Neuronal stem cell (in vitro differentiated cells): ENCODE results near the gene NT5C3A.

Source experiments
- DNase-seq: peaks from one replicate; pipeline ENCODE4 v3.0.0-alpha.2; 2013; ENCODE audit warnings: low spot score
- H2AFZ ChIP-seq: one replicate; pipeline ENCODE4 v1.6.1; 2013; ENCODE audit warnings: mild to moderate bottlenecking, low read length, inconsistent platforms
- H2AK5ac ChIP-seq: 2 replicates; pipeline ENCODE4 v1.6.1; 2013; ENCODE audit warnings: low read depth, mild to moderate bottlenecking, inconsistent platforms, low read length, moderate library complexity, mixed read lengths
- H2BK120ac ChIP-seq: 2 replicates; pipeline ENCODE4 v1.6.1; 2013; ENCODE audit warnings: low read depth, mild to moderate bottlenecking, inconsistent platforms, low read length, moderate library complexity, mixed read lengths
- H2BK12ac ChIP-seq: one replicate; pipeline ENCODE4 v1.6.1; 2013; ENCODE audit warnings: low read length, inconsistent platforms
- H2BK15ac ChIP-seq: 2 replicates; pipeline ENCODE4 v1.6.1; 2013; ENCODE audit warnings: mild to moderate bottlenecking, low read length, inconsistent platforms, mixed read lengths
- H2BK5ac ChIP-seq: one replicate; pipeline ENCODE4 v1.6.1; 2013; ENCODE audit warnings: inconsistent platforms, mild to moderate bottlenecking, low read length, moderate library complexity
- H3K14ac ChIP-seq: one replicate; pipeline ENCODE4 v1.6.1; 2013; ENCODE audit warnings: low read length, inconsistent platforms
- H3K18ac ChIP-seq: 2 replicates; pipeline ENCODE4 v1.6.1; 2013; ENCODE audit warnings: low read length, inconsistent platforms
- H3K23ac ChIP-seq: 2 replicates; pipeline ENCODE4 v1.6.1; 2013; ENCODE audit warnings: low read depth, mild to moderate bottlenecking, mixed read lengths, low read length, inconsistent platforms; ENCODE audit not compliant: poor library complexity
- H3K27ac ChIP-seq: replicated peaks from 3 replicates; pipeline ENCODE4 v1.5.1; 2013; ENCODE audit warnings: low read length, inconsistent platforms
- H3K27me3 ChIP-seq, 3 experiments: 2 replicates each; pipeline ENCODE4 v1.6.1; 2013; ENCODE audit warnings: low read length in 3 of 3, mild to moderate bottlenecking in 2 of 3, inconsistent platforms in 1 of 3, low read depth in 1 of 3, mixed read lengths in 1 of 3, moderate library complexity in 1 of 3; ENCODE audit not compliant: control insufficient read depth in 3 of 3, insufficient read depth in 3 of 3
- H3K36me3 ChIP-seq, 2 donors: replicated peaks in 1 of 2; 2 replicates each; pipeline ENCODE4 v1.6.1; 2013; ENCODE audit warnings: low read length in 2 of 2; ENCODE audit not compliant: control insufficient read depth in 2 of 2, insufficient read depth in 2 of 2
- H3K4ac ChIP-seq: 2 replicates; pipeline ENCODE4 v1.6.1; 2013; ENCODE audit warnings: inconsistent platforms, mild to moderate bottlenecking, low read length, moderate library complexity
- H3K4me1 ChIP-seq, 2 donors: 1 replicate in 1 of 2; 2 replicates in 1 of 2; pipeline ENCODE4 v1.6.1; 2013; ENCODE audit warnings: low read length in 2 of 2, low read depth in 1 of 2; ENCODE audit not compliant: control insufficient read depth in 2 of 2, insufficient read depth in 1 of 2
- H3K4me2 ChIP-seq: one replicate; pipeline ENCODE4 v1.6.1; 2013; ENCODE audit warnings: mild to moderate bottlenecking, low read length, inconsistent platforms; ENCODE audit not compliant: insufficient read depth, poor library complexity, severe bottlenecking
- H3K4me3 ChIP-seq, 2 donors: 2 replicates each; pipeline ENCODE4 v1.5.1; 2013; ENCODE audit warnings: low read length in 2 of 2, mild to moderate bottlenecking in 2 of 2, inconsistent platforms in 1 of 2, moderate library complexity in 1 of 2
- H3K79me1 ChIP-seq: one replicate; pipeline ENCODE4 v1.6.1; 2013; ENCODE audit warnings: low read depth, mild to moderate bottlenecking, inconsistent platforms, low read length, moderate library complexity
- H3K9ac ChIP-seq: one replicate; pipeline ENCODE4 v1.6.1; 2013; ENCODE audit warnings: mild to moderate bottlenecking, low read depth, low read length, inconsistent platforms; ENCODE audit not compliant: poor library complexity
- H3K9me3 ChIP-seq, 2 donors: replicated peaks in 1 of 2; 2 replicates each; pipeline versions ENCODE3 to v1.6.1; 2013; ENCODE audit warnings: low read length in 2 of 2, mild to moderate bottlenecking in 2 of 2, inconsistent platforms in 1 of 2, low read depth in 1 of 2, mixed read lengths in 1 of 2, moderate library complexity in 1 of 2; ENCODE audit not compliant: control insufficient read depth in 2 of 2, insufficient read depth in 1 of 2
- H4K8ac ChIP-seq: one replicate; pipeline ENCODE4 v1.6.1; 2013; ENCODE audit warnings: low read depth, mild to moderate bottlenecking, inconsistent platforms, low read length, moderate library complexity
- H4K91ac ChIP-seq: one replicate; pipeline ENCODE4 v1.6.1; 2013; ENCODE audit warnings: low read length, low read depth, mild to moderate bottlenecking, inconsistent platforms; ENCODE audit not compliant: poor library complexity
- WGBS, 2 donors: extraction: QIAGEN DNeasy Blood & Tissue Kit; methylation state at CpG; one replicate each; pipeline ENCODE4 v1.1.7; 2013; ENCODE audit warnings: missing lambda C conversion rate in 2 of 2, mixed read lengths in 1 of 2; ENCODE audit not compliant: insufficient read length in 2 of 2, insufficient replicate concordance in 1 of 2; ENCODE audit errors: extremely low coverage in 2 of 2; 5-methylcytosine and 5-hydroxymethylcytosine counted together

NT5C3A gene

GRCh38 chr7:33055158-33055557 is 7.4 kb downstream of the NT5C3A start:
- H3K14ac ChIP-seq, result no peak overlapping the region
- H3K4me1 ChIP-seq, result no peaks in the 10 kb centered on the region
- H3K36me3 ChIP-seq, result peaks cover 0 to 25% of the 10 kb centered on the region in 2 donors
- H3K18ac ChIP-seq, result no peak overlapping the region
- H3K27ac ChIP-seq, result no peak overlapping the region
- peaks cover 3% of the 10 kb centered on the region for H3K79me1 ChIP-seq
- no CpG with 5 or more reads among the region's 5 CpGs for WGBS, 2 donors
- no peak overlapping the region for H4K91ac ChIP-seq
- H2BK12ac ChIP-seq, result no peak overlapping the region
- H3K4me2 ChIP-seq, result no peak overlapping the region
- no peak overlapping the region for H2AFZ ChIP-seq
- no peak overlapping the region for H2BK5ac ChIP-seq
- no peak overlapping the region for H3K4ac ChIP-seq
- H3K23ac ChIP-seq, result no peak overlapping the region
- H2BK120ac ChIP-seq, result no peak overlapping the region
- H2BK15ac ChIP-seq, result no peak overlapping the region
- H3K9me3 ChIP-seq, result peaks cover 0 to 16% of the 10 kb centered on the region in 2 donors
- H3K9ac ChIP-seq, result no peak overlapping the region
- no peak overlapping the region for H3K4me3 ChIP-seq
- H4K8ac ChIP-seq, result no peak overlapping the region
- DNase-seq, result no peak
- no peaks in the 10 kb centered on the region for H3K27me3 ChIP-seq
- H2AK5ac ChIP-seq, result no peak overlapping the region

DNA sequence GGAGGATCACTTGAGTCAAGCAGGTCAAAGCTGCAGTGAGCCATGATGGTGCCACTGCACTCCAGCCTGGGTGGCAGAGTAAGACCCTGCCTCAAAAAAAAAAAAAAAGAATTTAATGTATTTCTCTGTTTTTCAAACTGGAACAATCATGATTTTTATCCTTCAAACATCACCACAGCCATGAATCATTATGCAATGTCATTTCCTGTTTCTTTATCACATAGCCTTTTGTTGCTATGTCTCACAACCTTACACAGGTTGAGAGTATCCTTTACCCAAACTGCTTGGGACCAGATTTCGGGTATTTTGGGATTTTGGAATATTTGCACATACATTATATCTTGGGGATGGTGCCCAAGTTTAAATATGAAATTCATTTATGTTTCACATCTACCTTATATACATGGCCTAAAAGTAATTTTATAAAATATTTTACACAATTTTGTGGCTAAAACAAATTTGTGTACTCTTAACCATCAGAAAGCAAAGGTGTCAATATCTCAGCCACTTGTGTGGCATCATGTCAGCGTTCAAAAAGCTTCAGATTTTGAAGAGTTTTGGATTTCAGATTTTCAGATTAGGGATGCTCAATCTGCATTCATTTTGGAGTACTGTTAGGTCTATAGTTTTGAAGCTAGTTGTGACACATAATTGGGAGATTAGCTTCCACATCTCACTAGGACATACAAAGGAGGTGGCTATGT is 8.2 kb downstream of the NT5C3A start:
- H3K18ac ChIP-seq, result no peak overlapping the region
- H3K4ac ChIP-seq, result no peak overlapping the region
- WGBS, 2 donors, result no CpG with 5 or more reads among the region's 2 CpGs
- no peak overlapping the region for H4K8ac ChIP-seq
- H3K23ac ChIP-seq, result no peak overlapping the region
- H2BK5ac ChIP-seq, result no peak overlapping the region
- no peak overlapping the region for H2AFZ ChIP-seq
- H3K79me1 ChIP-seq, result peaks cover 3% of the 10 kb centered on the region
- H3K27me3 ChIP-seq, result no peaks in the 10 kb centered on the region
- no peak overlapping the region for H4K91ac ChIP-seq
- no peak overlapping the region for H3K27ac ChIP-seq
- no peak overlapping the region for H2AK5ac ChIP-seq
- H2BK120ac ChIP-seq, result no peak overlapping the region
- H2BK15ac ChIP-seq, result no peak overlapping the region
- H2BK12ac ChIP-seq, result no peak overlapping the region
- H3K9me3 ChIP-seq, result peaks cover 0 to 10% of the 10 kb centered on the region in 2 donors
- no peak overlapping the region for H3K4me3 ChIP-seq
- DNase-seq, result no peak
- peaks cover 0 to 17% of the 10 kb centered on the region in 2 donors for H3K36me3 ChIP-seq
- H3K14ac ChIP-seq, result no peak overlapping the region
- H3K4me2 ChIP-seq, result no peak overlapping the region
- H3K4me1 ChIP-seq, result no peaks in the 10 kb centered on the region
- H3K9ac ChIP-seq, result no peak overlapping the region

GRCh38 chr7:33053721-33054120 is 8.9 kb downstream of the NT5C3A start:
- H3K4me1 ChIP-seq, result no peaks in the 10 kb centered on the region
- H2AFZ ChIP-seq, result no peak overlapping the region
- H3K23ac ChIP-seq, result no peak overlapping the region
- H4K8ac ChIP-seq, result no peak overlapping the region
- peaks cover 3% of the 10 kb centered on the region for H3K79me1 ChIP-seq
- no peak for DNase-seq
- peaks cover 0 to 9% of the 10 kb centered on the region in 2 donors for H3K9me3 ChIP-seq
- H2BK5ac ChIP-seq, result no peak overlapping the region
- H3K4ac ChIP-seq, result no peak overlapping the region
- no peak overlapping the region for H3K18ac ChIP-seq
- H2BK15ac ChIP-seq, result no peak overlapping the region
- H3K14ac ChIP-seq, result no peak overlapping the region
- H3K27me3 ChIP-seq, result no peaks in the 10 kb centered on the region
- peaks cover 0 to 16% of the 10 kb centered on the region in 2 donors for H3K36me3 ChIP-seq
- WGBS, 2 donors, result no CpG with 5 or more reads among the region's 1 CpG
- H2AK5ac ChIP-seq, result no peak overlapping the region
- H2BK120ac ChIP-seq, result no peak overlapping the region
- no peak overlapping the region for H3K27ac ChIP-seq
- no peak overlapping the region for H3K9ac ChIP-seq
- H2BK12ac ChIP-seq, result no peak overlapping the region
- no peak overlapping the region for H4K91ac ChIP-seq
- H3K4me3 ChIP-seq, result no peak overlapping the region
- no peak overlapping the region for H3K4me2 ChIP-seq

- Histone ChIP-seq H3K9me3 (peaks cover 0 to 3% of the 10 kb centered on the region in 2 donors), H4K91ac (no peak overlapping the region), H2BK120ac (no peak overlapping the region), H3K4ac (no peak overlapping the region), H3K27ac (no peak overlapping the region), H2BK5ac (no peak overlapping the region), H2AFZ (no peak overlapping the region), H3K9ac (no peak overlapping the region), H3K79me1 (peaks cover 4% of the 10 kb centered on the region), H3K4me1 (no peaks in the 10 kb centered on the region), H3K18ac (no peak overlapping the region), H4K8ac (no peak overlapping the region), H2BK15ac (no peak overlapping the region), H3K14ac (no peak overlapping the region), H3K23ac (no peak overlapping the region), H3K4me2 (no peak overlapping the region), H2BK12ac (no peak overlapping the region), H3K36me3 (peaks cover 0 to 8% of the 10 kb centered on the region in 2 donors), H2AK5ac (no peak overlapping the region), H3K27me3 (no peaks in the 10 kb centered on the region), H3K4me3 (no peak overlapping the region)
- DNase-seq, result no peak
- WGBS, 2 donors, result no CpG with 5 or more reads among the region's 1 CpG
Measured at GRCh38 chr7:33050535-33051318, 11.8 kb downstream of the NT5C3A start.
